ENCODE measurements around the gene C1orf53. TPM values are rescaled to one million over a fixed set of nuclear protein-coding genes. Genes with fewer than 3 reads are reported as not detected.

The C1orf53 gene
- total and polyA plus RNA-seq, 9 of the 15 experiments (the other 6 are each of a cell fraction or from before 2014, with no cell fraction given) = 0.31 to 3.2 (median 2.3) TPM

- TF ChIP-seq ZNF518B (CRISPR knock-in tag; IDR thresholded peaks at IDR 0.05) (no peak), DMBX1 (CRISPR knock-in tag; IDR thresholded peaks at IDR 0.05; ENCODE audit: borderline replicate concordance) (peak; percentile 30; the same call in 1 of the 2 replicates), ZNF830 (CRISPR knock-in tag; IDR thresholded peaks at IDR 0.05) (peak; percentile 18; the same call in 1 of the 2 replicates), ZBTB33 (CRISPR knock-in tag; IDR thresholded peaks at IDR 0.05) (peak; percentile 89), SMARCE1 (IDR thresholded peaks at IDR 0.05) (no peak), U2AF2 (optimal IDR thresholded peaks at IDR 0.05; ENCODE audit: low read depth, low read length) (no peak), CBFB (CRISPR knock-in tag; IDR thresholded peaks at IDR 0.05) (peak; percentile 95), CTBP1 (IDR thresholded peaks at IDR 0.05; ENCODE audit: borderline replicate concordance) (peak; percentile 97), NFIX (CRISPR knock-in tag; IDR thresholded peaks at IDR 0.05; ENCODE audit: low read depth) (no peak), ZNF277 (CRISPR knock-in tag; IDR thresholded peaks at IDR 0.05; ENCODE audit: borderline replicate concordance) (no peak), PRPF4 (IDR thresholded peaks at IDR 0.05; ENCODE audit: insufficient read depth, low read depth, low read length, poor library complexity, severe bottlenecking) (peak; percentile 41), E2F5 (CRISPR knock-in tag; IDR thresholded peaks at IDR 0.05) (peak; percentile 45; the same call in 1 of the 2 replicates), RFX1 (IDR thresholded peaks at IDR 0.05) (no peak), HNRNPLL (IDR thresholded peaks at IDR 0.05; ENCODE audit: low read depth, low read length, poor library complexity, severe bottlenecking) (peak; percentile 92), NR2F6 (CRISPR knock-in tag; IDR thresholded peaks at IDR 0.05) (0 out of 2 replicates have a peak, but pooled peaks have one; percentile 46), KAT2B (IDR thresholded peaks at IDR 0.05; ENCODE audit: low read depth, low read length) (no peak), HCFC1 (IDR thresholded peaks at IDR 0.05; ENCODE audit: low read depth, low read length) (peak; percentile 28; the same call in 1 of the 2 replicates), POLR2B (IDR thresholded peaks at IDR 0.05; ENCODE audit: low read depth, partially characterized antibody) (peak; percentile 70), EP400 (IDR thresholded peaks at IDR 0.05) (peak; percentile 91), SP1 (CRISPR knock-in tag; IDR thresholded peaks at IDR 0.05) (peak; percentile 58; the same call in 1 of the 2 replicates)
Observed at GRCh38 chr1:197902454-197903195, at the start of gene C1orf53 (continued).
